Progenitor cell of endocrine pancreas (in vitro differentiated cells): Measurements from ENCODE around the gene CYFIP1. TPM values are rescaled to one million over a fixed set of nuclear protein-coding genes. Genes with fewer than 3 reads are reported as not detected.

Experiments
- DNase-seq: peaks from one replicate; pipeline ENCODE4 v3.0.0; 2021; ENCODE audit warnings: low spot score; ENCODE audit not compliant: unreplicated experiment
- H3K27ac Mint-ChIP-seq: 2 replicates; pipeline ENCODE4 v1.8.0; 2021; ENCODE audit warnings: mild to moderate bottlenecking, moderate library complexity, mixed read lengths
- H3K27me3 Mint-ChIP-seq: 2 replicates; pipeline ENCODE4 v1.8.0; 2021; ENCODE audit warnings: mixed read lengths
- H3K36me3 Mint-ChIP-seq: 2 replicates; pipeline ENCODE4 v1.8.0; 2022; ENCODE audit warnings: mixed read lengths; ENCODE audit not compliant: insufficient read depth
- H3K4me1 Mint-ChIP-seq: 2 replicates; pipeline ENCODE4 v1.8.0; 2021; ENCODE audit warnings: low read depth, mixed read lengths
- H3K4me3 Mint-ChIP-seq: 2 replicates; pipeline ENCODE4 v1.8.0; 2021; ENCODE audit warnings: low read depth, mild to moderate bottlenecking, moderate library complexity, mixed read lengths
- H3K9me3 Mint-ChIP-seq: 2 replicates; pipeline ENCODE4 v1.8.0; 2021; ENCODE audit warnings: low read depth, mixed read lengths
- CTCF ChIP-seq: fragments of 200-600 bp; sonication (generic); IDR thresholded peaks from one replicate; pipeline ENCODE4 v1.5.0; 2021; ENCODE audit warnings: antibody characterized with exemption, mild to moderate bottlenecking; ENCODE audit not compliant: unreplicated experiment
- total RNA-seq: library from RNA; stranded (reverse); gene quantifications from 2 replicates; pipeline ENCODE4 v1.2.1, GENCODE V29; 2021

The CYFIP1 gene
- total RNA-seq, 1 donor from 2014 or later, result 175 TPM

GRCh38 chr15:22844421-22845288, 135.5 kb downstream of the CYFIP1 start:
- TF ChIP-seq CTCF, result no peak
- Mint-ChIP-seq H3K27ac (peak overlapping the region; percentile 82), H3K4me3 (no peak overlapping the region), H3K27me3 (no peaks in the 10 kb centered on the region), H3K4me1 (peaks cover 13% of the 10 kb centered on the region), H3K36me3 (peaks cover 4% of the 10 kb centered on the region), H3K9me3 (no peaks in the 10 kb centered on the region)
- DNase-seq, result no peak

GRCh38 chr15:22839046-22839695, 141.0 kb downstream of the CYFIP1 start:
- peak overlapping the region; percentile 90 for H3K4me3 Mint-ChIP-seq
- peak overlapping the region; percentile 96 for H3K27ac Mint-ChIP-seq
- no peak for DNase-seq
- H3K4me1 Mint-ChIP-seq, result peaks cover 13% of the 10 kb centered on the region
- no peaks in the 10 kb centered on the region for H3K27me3 Mint-ChIP-seq
- no peak for TF ChIP-seq CTCF
- H3K36me3 Mint-ChIP-seq, result peaks cover 2% of the 10 kb centered on the region
- no peaks in the 10 kb centered on the region for H3K9me3 Mint-ChIP-seq

- Mint-ChIP-seq H3K4me1 (peaks cover 13% of the 10 kb centered on the region), H3K36me3 (peaks cover 2% of the 10 kb centered on the region), H3K27ac (peak within 1 kb of the TSS; percentile 96), H3K9me3 (peaks cover 3% of the 10 kb centered on the region), H3K27me3 (no peaks in the 10 kb centered on the region), H3K4me3 (peak within 1 kb of the TSS; percentile 90)
- TF ChIP-seq CTCF, result peak; percentile 14
- peak; percentile 99 for DNase-seq
Observed at GRCh38 chr15:22838292-22839042, 141.7 kb downstream of the CYFIP1 start, which contains the start of gene NIPA2. Gene NIPA2, plus strand, starts transcription at chr15:22838666. Its CDS starts 13,066 bp downstream, at chr15:22851732.

GRCh38 chr15:22831473-22831872, 148.7 kb downstream of the CYFIP1 start:
- Mint-ChIP-seq H3K27me3 (no peaks in the 10 kb centered on the region), H3K4me1 (no peaks in the 10 kb centered on the region), H3K36me3 (peaks cover 3% of the 10 kb centered on the region), H3K27ac (no peak overlapping the region), H3K4me3 (no peak overlapping the region), H3K9me3 (peaks cover 6% of the 10 kb centered on the region)
- TF ChIP-seq CTCF, result no peak
- DNase-seq, result no peak

- DNase-seq, result no peak
- H3K4me1 Mint-ChIP-seq, result no peaks in the 10 kb centered on the region
- H3K4me3 Mint-ChIP-seq, result no peak overlapping the region
Observed at GRCh38 chr15:22827125-22827524, 153.0 kb downstream of the CYFIP1 start.

More at GRCh38 chr15:22827125-22827524, 153.0 kb downstream of the CYFIP1 start:
- H3K9me3 Mint-ChIP-seq, result no peaks in the 10 kb centered on the region
- TF ChIP-seq CTCF, result no peak
- H3K36me3 Mint-ChIP-seq, result peaks cover 8% of the 10 kb centered on the region
- H3K27me3 Mint-ChIP-seq, result no peaks in the 10 kb centered on the region
- H3K27ac Mint-ChIP-seq, result no peak overlapping the region
